Measurements from ENCODE around the gene TMEM11.

GRCh38 chr17:21217346-21217745, 3.4 kb upstream of the TMEM11 start:
- TF ChIP-seq EP300 (IDR thresholded peaks at IDR 0.05) (no peak), POLR2AphosphoS5 (IDR thresholded peaks at IDR 0.05) (no peak)
